ENCODE data around the gene TMEM163. TPM values are rescaled to one million over a fixed set of nuclear protein-coding genes. Genes with fewer than 3 reads are reported as not detected.
A peak's percentile ranks its signal among the peaks of the same experiment; 100 is the strongest.

TMEM163 gene
- total and polyA plus RNA-seq, 8 donors, result 14.8 to 30.5 (median 20.5) TPM

- H3K36me3 ChIP-seq, result no peaks in the 10 kb centered on the region
- peaks cover 0 to 16% (median 5%) of the 10 kb centered on the region in 3 donors for H3K4me1 ChIP-seq
- no peak for ATAC-seq
- no peaks in the 10 kb centered on the region for H3K27me3 ChIP-seq
- no peak overlapping the region for H3K4me3 ChIP-seq
- intact Hi-C loops (cut with DNase I), result no loop called here
- 92 to 96% methylated on average over 4 of the region's 4 CpGs for whole genome bisulfite sequencing, 2 donors
- no peaks in the 10 kb centered on the region for H3K9me3 ChIP-seq
- TF ChIP-seq, protein P1, sequence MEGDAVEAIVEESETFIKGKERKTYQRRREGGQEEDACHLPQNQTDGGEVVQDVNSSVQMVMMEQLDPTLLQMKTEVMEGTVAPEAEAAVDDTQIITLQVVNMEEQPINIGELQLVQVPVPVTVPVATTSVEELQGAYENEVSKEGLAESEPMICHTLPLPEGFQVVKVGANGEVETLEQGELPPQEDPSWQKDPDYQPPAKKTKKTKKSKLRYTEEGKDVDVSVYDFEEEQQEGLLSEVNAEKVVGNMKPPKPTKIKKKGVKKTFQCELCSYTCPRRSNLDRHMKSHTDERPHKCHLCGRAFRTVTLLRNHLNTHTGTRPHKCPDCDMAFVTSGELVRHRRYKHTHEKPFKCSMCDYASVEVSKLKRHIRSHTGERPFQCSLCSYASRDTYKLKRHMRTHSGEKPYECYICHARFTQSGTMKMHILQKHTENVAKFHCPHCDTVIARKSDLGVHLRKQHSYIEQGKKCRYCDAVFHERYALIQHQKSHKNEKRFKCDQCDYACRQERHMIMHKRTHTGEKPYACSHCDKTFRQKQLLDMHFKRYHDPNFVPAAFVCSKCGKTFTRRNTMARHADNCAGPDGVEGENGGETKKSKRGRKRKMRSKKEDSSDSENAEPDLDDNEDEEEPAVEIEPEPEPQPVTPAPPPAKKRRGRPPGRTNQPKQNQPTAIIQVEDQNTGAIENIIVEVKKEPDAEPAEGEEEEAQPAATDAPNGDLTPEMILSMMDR (IDR thresholded peaks at IDR 0.05), result no peak
- no peak for FAIRE-seq
- DNase-seq, result no peak
- no peak overlapping the region for H3K27ac ChIP-seq
Measured at GRCh38 chr2:134407154-134407890, 311.5 kb downstream of the TMEM163 start.

- intact Hi-C loops (cut with DNase I), result no loop called here
- 78 to 96% methylated on average over 3 of the region's 3 CpGs for WGBS, 2 donors
- ATAC-seq, result no peak
- Histone ChIP-seq H3K9me3 (no peaks in the 10 kb centered on the region), H3K27me3 (no peaks in the 10 kb centered on the region), H3K27ac (no peak overlapping the region), H3K36me3 (no peaks in the 10 kb centered on the region), H3K4me3 (no peak overlapping the region), H3K4me1 (peaks cover 0 to 10% (median 5%) of the 10 kb centered on the region in 3 donors)
- FAIRE-seq, result no peak
- TF ChIP-seq, protein P1 (IDR thresholded peaks at IDR 0.05), result no peak
- no peak for DNase-seq
Measured at GRCh38 chr2:134406736-134407135, 312.1 kb downstream of the TMEM163 start.

GRCh38 chr2:134406311-134406710 lies 312.5 kb downstream of the TMEM163 start:
- no peak overlapping the region for H3K27ac ChIP-seq
- WGBS, 2 donors, result 89 to 90% methylated on average over 5 of the region's 5 CpGs
- DNase-seq (peak in 1 of 6 donors; percentile 13), FAIRE-seq (no peak), ATAC-seq (peak in 3 of 4 donors; percentile 34 to 52 (median 44))
- no peaks in the 10 kb centered on the region for H3K36me3 ChIP-seq
- H3K4me3 ChIP-seq, result no peak overlapping the region
- no peaks in the 10 kb centered on the region for H3K9me3 ChIP-seq
- TF ChIP-seq, protein P1 (IDR thresholded peaks at IDR 0.05), result no peak
- no peaks in the 10 kb centered on the region for H3K27me3 ChIP-seq
- peaks cover 0 to 6% (median 5%) of the 10 kb centered on the region in 3 donors for H3K4me1 ChIP-seq
- intact Hi-C loops (cut with DNase I), result no loop called here

Other genes with a start within 250 kb of the TMEM163 start
- under 1 TPM in 3 of 6 donors, not detected in 3; 0.12 to 0.24 (median 0.19) TPM for gene ACMSD, start 119.6 kb upstream of the TMEM163 start, total RNA-seq
- 1 to 10 TPM in 1 of 2 donors, under 1 TPM in 1; 0.61 to 3.4 TPM for gene ACMSD, start 119.6 kb upstream of the TMEM163 start, polyA plus RNA-seq
- gene CCNT2, start 199.8 kb upstream of the TMEM163 start, total RNA-seq, result 10 to 100 TPM; 17.2 to 32.6 (median 20.8) TPM
- gene CCNT2, start 199.8 kb upstream of the TMEM163 start, polyA plus RNA-seq, result 10 to 100 TPM; 10.9 to 21.9 TPM